GM19351 (cell line): Measurements from ENCODE around the gene FREM2.

ENCODE experiments used
- ATAC-seq: cut with Tn5 transposase; IDR thresholded peaks from one replicate; pipeline ENCODE4 v1.9.1; 2021; ENCODE audit warnings: mild to moderate bottlenecking, moderate library complexity; ENCODE audit not compliant: unreplicated experiment

The FREM2 gene

DNA sequence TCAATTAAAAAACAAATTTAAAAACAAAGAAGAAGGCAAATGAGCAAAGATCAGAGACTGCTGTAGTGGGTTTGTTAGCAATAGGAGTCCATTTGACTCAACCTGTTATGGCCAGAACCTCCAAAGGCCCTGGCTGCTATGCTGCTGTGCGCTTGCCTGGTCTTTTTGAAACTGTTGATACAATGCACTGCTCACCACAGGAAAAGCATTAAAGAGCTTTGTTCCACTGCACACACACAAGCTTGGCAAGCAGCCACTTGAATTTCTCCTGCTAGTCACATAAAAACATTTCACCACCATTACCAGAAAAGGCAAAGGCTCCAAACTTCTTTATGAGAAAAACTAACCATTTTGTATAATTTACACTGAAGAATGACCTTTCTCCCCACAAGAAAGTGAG is 132.2 kb downstream of the FREM2 start:
- ATAC-seq = no peak

DNA sequence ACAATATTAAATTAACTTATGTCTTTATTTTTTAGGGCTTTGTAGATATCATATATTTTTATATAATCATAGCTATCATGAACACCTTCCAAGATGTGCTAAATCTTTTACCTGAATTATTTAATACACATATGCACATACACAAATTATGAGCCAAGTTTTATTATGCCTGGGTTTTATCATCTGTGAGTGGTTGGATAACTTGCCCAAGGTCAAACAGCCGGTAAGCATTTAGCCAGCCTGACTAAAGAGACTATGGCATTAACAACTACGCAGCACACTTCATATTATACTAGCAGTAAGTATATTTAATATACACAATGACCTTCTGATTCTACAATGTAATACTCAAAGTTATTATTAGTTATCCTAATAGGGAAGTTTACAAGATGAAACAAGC is 132.7 kb downstream of the FREM2 start:
- no peak for ATAC-seq

DNA sequence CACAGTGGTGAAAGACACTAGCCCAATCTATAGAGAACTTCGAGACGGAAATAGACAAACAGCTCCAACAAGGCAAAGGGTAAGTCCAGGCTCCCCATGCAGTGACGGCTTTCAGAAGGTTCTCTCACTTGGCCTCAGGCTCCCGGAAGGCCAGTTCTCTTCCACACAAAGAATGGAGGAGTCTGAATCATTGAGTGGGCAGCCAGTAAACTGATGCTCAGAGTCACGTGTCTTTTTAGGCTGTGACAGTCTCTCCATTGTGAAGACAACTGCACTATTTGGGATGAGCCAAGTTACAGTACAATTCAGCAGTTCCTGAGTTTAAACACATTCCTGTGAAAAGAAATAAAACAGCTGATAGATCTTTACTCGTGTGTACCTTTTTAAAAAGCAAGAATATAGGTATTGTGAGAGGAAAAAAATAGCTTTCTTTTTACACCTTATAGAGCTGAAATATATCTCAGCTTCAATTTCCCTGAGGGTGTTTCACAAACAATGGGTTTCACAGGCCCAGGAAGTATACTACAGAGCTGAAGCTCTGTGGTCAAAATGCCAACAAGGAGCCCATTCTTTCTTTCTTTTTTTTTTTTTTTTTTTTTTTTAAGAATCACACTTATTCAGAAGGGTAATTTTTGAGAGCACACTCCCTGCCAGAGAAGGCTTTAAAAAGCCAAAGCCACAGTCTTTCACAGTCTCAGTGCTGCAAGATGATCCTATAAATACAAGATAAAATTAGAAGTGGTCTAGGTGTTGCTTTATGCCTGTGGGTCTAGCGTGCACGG is 135.1 kb downstream of the FREM2 start:
- no peak for ATAC-seq

DNA sequence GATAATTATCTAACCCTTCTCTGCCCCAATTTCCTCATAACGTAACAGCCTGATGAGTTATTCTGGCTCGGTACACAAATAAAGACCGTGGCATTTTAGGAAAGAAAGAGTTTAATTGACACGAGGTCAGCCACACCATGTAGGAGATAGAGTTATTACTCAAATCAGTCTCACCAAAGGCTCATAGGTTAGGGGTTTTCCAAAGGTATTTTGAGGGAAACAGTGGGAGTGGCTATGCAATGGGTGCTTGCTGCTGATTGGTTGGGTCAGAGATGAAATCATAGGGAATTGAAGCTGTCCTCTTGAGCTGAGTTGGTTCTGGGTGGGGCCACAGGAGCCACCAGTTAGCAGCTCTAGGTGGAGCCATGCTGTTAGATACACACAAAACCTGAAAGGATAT is 137.5 kb downstream of the FREM2 start:
- ATAC-seq = peak; percentile 70

DNA sequence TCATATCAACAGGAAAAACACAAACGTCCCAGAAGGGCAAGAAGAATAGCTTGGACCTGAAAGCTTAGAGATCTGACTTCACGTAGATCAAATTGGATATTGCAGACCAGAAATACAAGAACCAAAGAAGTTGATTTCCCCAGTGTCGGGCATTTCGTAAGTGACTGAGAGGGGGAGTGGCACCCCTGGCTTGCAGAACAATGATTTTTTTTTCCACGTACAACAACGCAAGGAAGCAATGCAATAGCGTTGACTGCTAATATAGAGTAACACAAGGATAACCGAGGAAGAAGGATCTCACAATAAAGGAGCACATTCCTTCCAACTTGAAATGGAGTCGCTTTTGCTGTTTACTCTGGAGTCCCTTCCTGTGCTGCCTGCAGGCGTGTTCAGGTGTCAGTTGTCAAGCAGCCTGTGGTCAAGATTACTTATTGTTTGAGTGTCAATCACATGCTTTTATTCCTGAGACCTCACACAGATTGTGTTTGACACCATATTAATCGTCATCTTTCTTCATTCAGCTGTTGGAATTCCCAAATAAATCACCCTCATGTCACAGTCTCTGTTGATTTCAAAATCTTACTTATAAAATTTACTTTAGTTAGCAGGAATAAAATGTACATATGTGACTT is 139.4 kb downstream of the FREM2 start:
- no peak for ATAC-seq

DNA sequence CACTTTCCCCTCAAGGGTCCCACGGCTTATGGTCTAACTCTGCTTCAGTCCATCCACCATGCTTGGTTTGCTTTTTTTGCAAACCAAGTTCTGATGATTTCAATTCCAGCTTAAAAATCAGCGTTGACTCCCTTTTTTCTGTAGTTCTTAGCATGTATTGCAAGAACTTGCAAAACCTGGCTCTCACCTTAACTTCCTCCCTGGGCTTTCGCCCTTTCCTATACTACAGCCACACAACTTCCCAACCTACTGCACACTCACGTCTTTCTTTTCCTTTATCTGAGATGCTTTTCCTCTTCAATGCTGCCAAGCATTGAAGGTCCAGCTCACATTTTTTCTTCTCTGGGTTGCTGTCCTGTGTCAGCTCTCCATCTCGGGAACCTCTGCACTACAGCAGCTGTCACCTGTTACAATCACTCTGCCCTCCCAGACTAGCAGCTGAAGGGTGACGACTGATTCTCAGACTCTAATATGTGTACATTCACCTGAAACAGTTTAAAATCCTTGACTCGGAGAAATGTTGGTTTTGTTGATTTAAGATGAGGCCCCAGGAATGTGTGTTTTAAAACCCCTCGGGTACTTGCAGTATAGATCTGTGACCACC is 143.7 kb downstream of the FREM2 start:
- no peak for ATAC-seq

DNA sequence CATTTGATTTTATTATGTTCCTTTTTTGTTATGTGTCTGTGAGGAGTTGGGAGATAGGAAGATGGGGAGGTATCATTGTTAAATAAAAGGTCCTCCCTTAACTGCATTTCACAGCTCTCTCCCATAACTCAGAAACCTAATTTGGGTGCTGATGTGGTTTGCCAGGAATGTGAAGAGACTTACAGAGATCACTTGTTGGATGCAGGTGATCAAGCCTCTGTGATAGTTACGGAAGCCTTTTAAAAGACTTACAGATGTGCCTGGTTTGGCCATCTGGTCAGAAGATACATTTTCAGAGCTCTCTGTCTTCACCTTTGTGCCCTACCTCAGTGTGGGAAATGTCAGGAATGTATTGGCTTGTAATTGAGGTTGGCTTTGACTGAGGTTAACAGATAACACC is 157.7 kb downstream of the FREM2 start:
- ATAC-seq = no peak

DNA sequence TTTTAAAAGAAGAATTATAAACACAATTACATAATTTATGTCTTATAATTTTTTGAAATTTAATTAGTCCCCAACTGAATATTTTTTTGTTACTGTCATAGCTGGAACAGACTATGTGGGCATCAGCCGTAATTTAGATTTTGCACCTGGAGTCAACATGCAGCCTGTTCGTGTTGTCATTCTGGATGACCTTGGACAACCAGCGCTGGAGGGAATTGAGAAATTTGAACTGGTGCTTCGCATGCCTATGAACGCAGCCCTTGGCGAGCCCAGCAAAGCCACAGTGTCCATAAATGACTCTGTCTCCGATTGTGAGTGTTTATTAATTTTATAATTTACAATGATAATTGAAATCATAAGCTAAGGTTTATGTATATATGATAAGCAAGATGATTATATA is 161.5 kb downstream of the FREM2 start:
- no peak for ATAC-seq

DNA sequence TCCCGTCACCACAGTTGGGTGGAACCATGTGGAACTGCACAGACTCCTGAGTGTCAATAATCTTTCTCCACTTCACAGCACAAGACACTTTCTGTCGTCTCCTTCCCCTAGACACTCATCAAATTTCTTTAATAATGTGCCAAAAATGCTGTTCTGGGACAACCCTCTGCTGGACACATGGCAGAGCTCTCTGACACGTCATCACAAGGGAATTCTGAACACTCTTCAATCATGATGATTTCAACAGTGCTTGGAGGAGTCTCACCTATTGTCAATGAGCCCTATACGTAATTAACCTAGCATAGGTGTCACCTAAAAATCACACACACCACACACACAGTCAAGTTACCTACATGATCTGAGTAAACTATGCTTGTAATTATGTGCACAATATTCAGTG is 162.4 kb downstream of the FREM2 start:
- no peak for ATAC-seq

DNA sequence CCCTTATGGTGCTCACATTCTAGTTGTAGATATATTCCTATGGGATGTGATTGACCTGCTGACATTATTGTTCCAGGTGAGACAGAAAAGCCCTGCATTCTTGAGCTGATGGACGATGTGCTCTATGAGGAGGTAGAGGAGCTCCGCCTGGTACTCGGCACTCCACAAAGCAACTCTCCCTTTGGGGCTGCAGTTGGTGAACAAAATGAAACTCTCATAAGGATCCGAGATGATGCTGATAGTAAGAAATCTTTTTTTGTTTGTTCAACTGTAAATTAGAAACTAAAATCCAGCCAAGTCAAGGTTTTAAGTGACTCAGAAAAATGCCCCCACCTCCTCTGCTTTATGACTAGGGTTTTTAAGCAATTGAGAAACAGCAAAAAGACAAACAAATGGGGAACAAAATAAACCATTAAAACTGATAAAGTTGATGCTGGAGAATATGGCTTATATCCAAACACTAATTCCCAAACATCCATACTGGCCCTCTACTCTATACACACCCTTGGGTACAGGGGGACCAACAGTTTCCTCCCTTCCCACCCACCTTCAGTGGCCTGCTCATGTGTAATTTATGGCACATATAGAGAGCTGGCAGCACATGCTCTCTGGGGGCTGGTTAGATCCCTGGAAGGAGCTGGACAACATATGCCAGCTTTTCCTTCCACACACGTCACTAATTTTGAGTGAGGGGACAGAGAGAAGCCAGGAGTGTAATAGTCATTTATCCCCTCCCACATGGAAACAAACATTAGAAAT is 164.2 kb downstream of the FREM2 start:
- ATAC-seq = peak; percentile 78

DNA sequence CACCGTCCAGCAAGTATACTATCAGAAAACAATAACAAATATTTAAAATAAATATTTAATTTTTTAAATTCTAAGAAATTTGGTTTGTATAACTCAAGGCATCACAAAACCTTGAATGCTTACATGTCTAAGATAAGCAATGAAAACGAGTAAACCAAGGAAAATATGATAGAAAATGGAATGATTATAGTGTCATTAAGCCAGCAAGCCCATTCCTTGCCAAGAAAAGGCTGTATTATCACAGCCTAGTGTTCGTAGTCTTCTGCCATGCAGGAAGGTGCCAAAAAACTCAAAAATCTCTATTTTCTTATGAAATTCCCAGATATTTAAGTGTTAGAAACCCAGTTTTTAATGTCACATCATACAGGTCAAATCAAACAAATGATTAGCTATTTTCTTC is 167.3 kb downstream of the FREM2 start:
- ATAC-seq = no peak

DNA sequence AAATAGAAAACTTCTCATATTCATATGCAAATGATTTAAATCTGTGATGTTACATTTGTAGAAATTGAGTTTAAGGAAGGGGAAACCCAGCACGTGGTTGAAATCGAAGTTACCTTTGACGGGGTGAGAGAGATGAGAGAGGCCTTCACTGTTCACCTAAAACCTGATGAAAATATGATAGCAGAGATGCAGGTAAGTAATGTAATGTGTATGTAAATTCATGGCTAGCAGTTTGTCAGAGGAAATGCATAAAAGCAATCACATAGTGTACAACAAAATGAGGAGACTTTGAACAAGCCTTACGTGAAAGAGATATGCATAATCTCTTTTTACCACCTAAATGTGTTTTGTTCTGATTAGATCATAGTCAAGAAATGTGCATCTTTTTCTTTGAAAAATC is 169.2 kb downstream of the FREM2 start:
- no peak for ATAC-seq

DNA sequence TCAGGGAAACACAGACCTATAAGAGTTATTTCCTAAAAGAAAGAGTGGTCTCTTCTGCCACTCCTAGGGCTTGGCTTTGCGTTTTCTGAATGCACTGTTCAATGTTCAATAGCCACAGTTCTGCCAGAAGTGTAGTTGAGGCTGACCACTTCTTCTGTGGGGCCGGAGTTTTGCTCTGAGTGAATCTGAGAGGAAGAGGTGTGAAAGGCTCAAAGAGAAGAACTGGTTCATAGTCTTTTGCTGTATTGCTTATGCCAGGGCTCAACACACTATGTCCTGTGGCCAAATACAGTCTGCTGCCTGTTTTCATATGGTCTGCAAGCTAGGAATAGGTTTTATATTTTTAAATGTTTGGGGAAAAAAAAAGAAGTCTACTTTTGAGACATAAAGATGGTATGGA is 175.6 kb downstream of the FREM2 start:
- ATAC-seq = peak; percentile 61

DNA sequence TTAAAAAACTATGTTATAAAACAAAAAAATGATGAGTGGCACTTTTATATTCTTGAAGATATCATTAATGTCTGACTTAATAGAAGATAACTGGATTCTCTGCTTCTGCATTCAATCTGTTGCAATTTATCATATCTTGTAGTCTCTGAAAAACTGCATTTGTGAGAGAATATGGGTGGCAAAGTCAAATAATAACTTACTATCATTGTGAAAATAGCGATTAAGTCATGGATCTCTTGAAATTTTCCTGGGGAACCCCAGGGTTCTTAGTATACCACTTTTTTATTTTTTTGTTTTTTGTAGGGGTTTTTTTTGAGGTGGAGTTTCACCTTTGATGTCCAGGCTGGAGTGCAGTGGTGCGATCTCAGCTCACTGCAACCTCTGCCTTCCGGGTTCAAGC is 176.7 kb downstream of the FREM2 start:
- ATAC-seq = no peak

DNA sequence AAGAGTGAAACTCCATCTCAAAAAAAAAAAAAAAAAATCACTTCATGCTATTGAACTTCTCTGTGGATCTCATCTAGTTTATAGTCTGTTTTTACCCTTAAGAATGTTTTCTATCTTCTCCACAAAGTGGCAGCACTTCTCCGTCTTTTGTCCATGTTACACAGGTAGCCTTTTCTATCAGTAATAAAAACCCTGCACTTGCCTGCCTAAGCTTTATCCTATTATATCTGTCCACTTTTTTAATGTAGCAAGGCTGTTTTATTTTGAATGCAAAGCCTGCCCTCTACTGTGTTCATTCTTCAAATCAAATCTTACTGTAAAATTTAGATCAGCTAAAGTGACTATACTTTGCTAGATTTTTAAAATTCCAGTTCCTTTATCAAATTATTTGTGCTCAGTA is 179.8 kb downstream of the FREM2 start:
- no peak for ATAC-seq

DNA sequence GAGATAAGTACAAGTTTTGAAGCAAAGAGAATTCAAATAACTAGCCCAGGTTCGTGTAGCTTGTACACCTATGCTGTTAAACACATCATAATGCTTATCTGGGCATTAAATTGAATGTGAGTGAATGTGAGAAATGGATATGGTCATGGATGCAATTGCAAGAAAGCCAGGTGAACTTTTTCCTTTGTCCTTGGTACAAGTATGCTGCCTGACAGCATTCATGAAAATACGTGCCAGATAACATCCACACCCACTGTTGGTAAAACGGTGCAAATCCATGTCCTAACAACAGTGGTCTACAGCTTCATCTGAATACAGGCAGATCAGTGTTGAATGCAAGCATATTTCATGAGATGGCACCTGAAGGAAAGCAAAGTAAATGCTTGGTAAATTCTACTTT is 181.5 kb downstream of the FREM2 start:
- ATAC-seq = no peak

DNA sequence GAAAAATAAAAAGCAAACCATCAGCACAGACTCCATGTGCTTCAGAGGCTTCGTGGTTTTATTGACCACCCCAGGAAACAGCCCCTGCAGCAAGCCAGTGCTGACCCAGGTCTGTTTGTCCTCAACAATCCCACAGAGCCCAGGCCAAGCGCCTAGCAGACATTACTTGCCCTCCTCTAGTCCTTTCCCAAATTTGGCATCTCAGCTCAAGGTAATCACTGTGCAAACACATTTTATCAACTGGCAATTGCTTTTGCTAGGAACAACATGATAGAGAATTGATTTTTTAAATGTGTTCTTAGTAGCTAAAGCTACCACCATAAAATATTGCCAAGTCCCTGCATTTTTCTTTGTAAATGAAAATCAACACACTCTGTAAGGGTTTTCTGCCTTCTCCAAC is 182.0 kb downstream of the FREM2 start:
- ATAC-seq = no peak

DNA sequence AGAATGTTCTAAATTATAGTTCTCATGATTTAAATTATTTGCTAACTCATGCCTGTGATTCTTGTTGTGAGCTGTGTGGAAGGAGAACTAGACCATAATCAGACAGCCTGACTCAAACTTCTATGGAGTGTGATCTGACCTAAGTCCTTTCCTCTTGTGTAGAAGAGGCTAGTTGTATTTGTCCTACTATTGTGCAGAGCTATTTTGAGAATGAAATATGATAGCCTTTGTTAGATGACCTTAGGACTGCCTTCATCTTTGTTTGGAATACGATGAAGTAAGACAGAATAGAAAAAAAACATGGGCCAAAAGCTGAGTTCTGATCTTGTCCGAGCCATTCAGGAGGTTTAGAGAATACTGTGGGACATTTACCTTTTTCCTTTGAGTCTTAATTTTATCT is 184.4 kb downstream of the FREM2 start:
- no peak for ATAC-seq

DNA sequence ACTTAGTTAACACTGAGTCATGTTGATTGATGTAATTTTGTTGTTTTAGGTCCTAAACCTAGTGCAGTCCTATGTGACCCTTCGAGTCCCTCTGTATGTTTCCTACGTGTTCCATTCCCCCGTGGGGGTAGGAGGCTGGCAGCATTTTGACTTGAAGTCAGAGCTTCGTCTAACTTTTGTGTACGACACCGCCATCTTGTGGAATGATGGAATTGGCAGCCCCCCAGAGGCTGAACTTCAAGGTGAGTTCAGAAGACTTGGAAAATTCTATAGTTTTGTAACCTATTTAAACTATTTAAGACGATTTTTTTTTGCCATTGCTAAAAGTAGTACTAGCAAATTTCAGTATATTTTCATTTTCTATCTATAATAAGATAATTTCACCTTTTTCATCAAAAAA is 185.8 kb downstream of the FREM2 start:
- ATAC-seq = peak; percentile 89

DNA sequence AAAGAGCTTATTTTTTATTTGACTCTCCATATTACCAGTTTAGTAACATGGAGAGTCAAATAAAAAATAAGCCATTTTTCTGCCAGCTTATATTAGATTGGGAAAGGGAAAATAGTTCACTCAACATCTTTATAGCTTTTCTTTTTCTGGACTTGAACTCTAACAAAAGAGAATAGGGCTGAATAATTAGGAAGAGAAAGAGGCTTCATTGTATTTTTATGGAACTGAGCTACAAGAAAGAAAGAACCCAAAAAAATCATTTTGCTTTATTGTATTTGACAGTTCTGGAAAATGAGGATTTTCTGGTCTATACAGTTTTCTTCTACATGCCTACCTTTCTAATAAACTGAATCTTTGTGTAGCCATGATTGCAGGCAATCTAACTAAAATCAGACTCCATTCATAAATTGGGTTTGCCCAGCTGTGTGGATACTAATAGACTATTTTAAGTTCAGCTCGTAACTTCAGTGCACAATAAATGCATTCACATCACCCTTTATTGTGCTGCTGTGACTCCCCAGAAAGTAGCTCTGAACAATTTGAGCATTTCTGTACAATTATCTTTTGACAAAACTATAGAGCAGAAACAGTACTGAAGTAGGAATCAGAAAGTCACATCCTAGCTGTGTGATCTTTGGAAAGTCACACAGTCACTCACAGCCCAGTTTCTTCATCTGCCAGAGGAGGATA is 188.5 kb downstream of the FREM2 start:
- no peak for ATAC-seq

DNA sequence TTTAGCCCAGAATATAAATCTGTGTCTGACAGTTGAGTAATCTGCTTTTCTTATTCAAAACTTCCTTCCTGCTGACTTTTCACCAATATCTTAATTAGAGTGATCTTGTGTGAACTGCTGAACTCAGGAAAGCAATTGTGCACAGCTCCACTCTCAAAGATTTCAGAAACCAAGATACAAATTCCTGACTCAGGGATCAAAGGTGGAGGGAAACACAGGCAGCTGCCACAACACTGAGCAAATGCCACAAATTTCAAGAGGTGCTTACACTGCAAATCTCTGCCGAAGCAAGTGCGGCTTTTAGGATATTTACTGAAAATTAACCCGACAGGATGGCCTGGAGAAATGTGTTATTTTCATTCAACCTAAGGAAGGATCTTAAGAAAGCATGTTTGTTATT is 192.4 kb downstream of the FREM2 start:
- no peak for ATAC-seq
